ENCODE results near the gene STAT5B. TPM values are rescaled to one million over a fixed set of nuclear protein-coding genes. Genes with fewer than 3 reads are reported as not detected.

The STAT5B gene
- total RNA-seq, 6 experiments from 2014 or later: 16.8 to 22.5 (median 20.1) TPM

- no peak for TF ChIP-seq CTCF (IDR thresholded peaks at IDR 0.05)
- DNase-seq: no peak
- no peak overlapping the region for H3K27ac Mint-ChIP-seq
- H3K9me3 Mint-ChIP-seq: no peaks in the 10 kb centered on the region
- H3K4me3 Mint-ChIP-seq: no peak overlapping the region
- H3K4me1 Mint-ChIP-seq (ENCODE audit: low read depth): peaks cover 6% of the 10 kb centered on the region; the same call in 1 of the 2 replicates
- H3K27me3 Mint-ChIP-seq (ENCODE audit: insufficient read depth): no peaks in the 10 kb centered on the region
- H3K36me3 Mint-ChIP-seq (ENCODE audit: low read depth): no peaks in the 10 kb centered on the region; the same call in 1 of the 2 replicates
These were observed 78.5 kb downstream of the STAT5B start for GRCh38 chr17:42197564-42198156.

- Mint-ChIP-seq H3K27me3 (ENCODE audit: insufficient read depth) (peaks cover 3% of the 10 kb centered on the region; the same call in 1 of the 2 replicates), H3K36me3 (ENCODE audit: low read depth) (no peaks in the 10 kb centered on the region), H3K27ac (peak within 1 kb of the TSS; percentile 80), H3K4me3 (peak within 1 kb of the TSS; percentile 84), H3K9me3 (no peaks in the 10 kb centered on the region), H3K4me1 (ENCODE audit: low read depth) (peaks cover 6% of the 10 kb centered on the region; the same call in 1 of the 2 replicates)
- no peak for TF ChIP-seq CTCF (IDR thresholded peaks at IDR 0.05)
- DNase-seq: peak; percentile 7
These were observed 82.0 kb downstream of the STAT5B start, which contains the start of gene GHDC for GRCh38 chr17:42193969-42194899. Gene GHDC, minus strand, starts transcription at chr17:42194494. Its CDS starts 913 bp downstream, at chr17:42193581.

- peaks cover 3% of the 10 kb centered on the region; the same call in 1 of the 2 replicates for H3K27me3 Mint-ChIP-seq (ENCODE audit: insufficient read depth)
- no peaks in the 10 kb centered on the region for H3K36me3 Mint-ChIP-seq (ENCODE audit: low read depth)
- no peak for TF ChIP-seq CTCF (IDR thresholded peaks at IDR 0.05)
- peak overlapping the region; percentile 80; the same call in 1 of the 2 replicates for H3K27ac Mint-ChIP-seq
- peaks cover 6% of the 10 kb centered on the region; the same call in 1 of the 2 replicates for H3K4me1 Mint-ChIP-seq (ENCODE audit: low read depth)
- H3K9me3 Mint-ChIP-seq: no peaks in the 10 kb centered on the region
- no peak for DNase-seq
- H3K4me3 Mint-ChIP-seq: peak overlapping the region; percentile 84
These were observed 82.8 kb downstream of the STAT5B start for GRCh38 chr17:42193216-42193968.

- Mint-ChIP-seq H3K27ac (no peak overlapping the region), H3K4me3 (no peak overlapping the region), H3K27me3 (ENCODE audit: insufficient read depth) (peaks cover 3% of the 10 kb centered on the region; the same call in 1 of the 2 replicates), H3K4me1 (ENCODE audit: low read depth) (peaks cover 6% of the 10 kb centered on the region; the same call in 1 of the 2 replicates), H3K36me3 (ENCODE audit: low read depth) (no peaks in the 10 kb centered on the region), H3K9me3 (no peaks in the 10 kb centered on the region)
- no peak for TF ChIP-seq CTCF (IDR thresholded peaks at IDR 0.05)
- DNase-seq: no peak
These were observed 83.7 kb downstream of the STAT5B start for GRCh38 chr17:42192189-42193126.

Data from HFFc6 (cell line).